ENCODE data around the gene KRTAP5-9. TPM values are rescaled to one million over a fixed set of nuclear protein-coding genes. Genes with fewer than 3 reads are reported as not detected.

The KRTAP5-9 gene
- total and polyA plus RNA-seq, 3 experiments from 2014 or later = not detected

DNA sequence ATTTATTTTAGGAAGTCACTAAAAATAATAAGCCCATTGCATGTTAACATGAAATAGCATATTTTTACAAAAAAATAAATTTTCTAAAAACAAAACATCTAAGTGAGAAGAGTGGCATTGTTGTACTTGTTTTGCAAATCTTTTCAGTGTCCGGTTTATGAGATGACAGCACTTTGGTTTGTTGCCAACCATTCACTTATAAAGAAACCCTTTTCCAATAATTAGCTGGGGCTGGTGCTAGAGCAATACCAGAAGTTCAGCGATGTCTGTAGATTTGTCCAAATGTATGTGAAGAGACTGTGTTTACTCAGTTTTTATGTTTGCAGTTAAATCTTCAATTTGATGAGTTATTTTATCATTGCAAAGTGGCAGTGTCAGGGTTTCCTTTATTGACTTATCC is 43.2 kb upstream of the KRTAP5-9 start:
- Mint-ChIP-seq H3K4me1 (no peaks in the 10 kb centered on the region), H3K9me3 (peaks cover 25 to 38% (median 33%) of the 10 kb centered on the region in 5 donors), H3K36me3 (peaks cover 24 to 66% (median 62%) of the 10 kb centered on the region in 3 donors), H3K27me3 (peaks cover 0 to 2% of the 10 kb centered on the region in 2 donors), H3K27ac (no peak overlapping the region), H3K4me3 (no peak overlapping the region)
- Histone ChIP-seq H3K36me3 (ENCODE audit: insufficient read depth, low read length) (peaks cover 4% of the 10 kb centered on the region), H3K27me3 (ENCODE audit: insufficient read depth, low read length, poor library complexity, severe bottlenecking) (no peaks in the 10 kb centered on the region), H3K4me3 (ENCODE audit: low read length) (no peak overlapping the region), H3K27ac (ENCODE audit: low read depth, low read length) (no peak overlapping the region), H3K4me1 (ENCODE audit: insufficient read depth, low read length) (no peaks in the 10 kb centered on the region), H3K9me3 (ENCODE audit: low read length) (peaks cover 16% of the 10 kb centered on the region)
- DNase-seq = no peak
- POLR2A ChIA-PET = no interaction called here
- CTCF ChIA-PET = no interaction called here

- no peaks in the 10 kb centered on the region for H3K27me3 ChIP-seq (ENCODE audit: insufficient read depth, low read length, poor library complexity, severe bottlenecking)
- H3K27ac ChIP-seq (ENCODE audit: low read depth, low read length) = no peak overlapping the region
- H3K4me3 ChIP-seq (ENCODE audit: low read length) = no peak overlapping the region
- H3K4me1 Mint-ChIP-seq = no peaks in the 10 kb centered on the region
- POLR2A ChIA-PET = no interaction called here
- H3K36me3 Mint-ChIP-seq = peaks cover 19 to 58% (median 57%) of the 10 kb centered on the region in 3 donors
- peaks cover 16% of the 10 kb centered on the region for H3K9me3 ChIP-seq (ENCODE audit: low read length)
- peak overlapping the region in 1 of 8 donors; percentile 48 for H3K27ac Mint-ChIP-seq
- no peaks in the 10 kb centered on the region for H3K4me1 ChIP-seq (ENCODE audit: insufficient read depth, low read length)
- H3K9me3 Mint-ChIP-seq = peaks cover 31 to 42% (median 38%) of the 10 kb centered on the region in 5 donors
- H3K27me3 Mint-ChIP-seq = peaks cover 0 to 2% of the 10 kb centered on the region in 2 donors
- CTCF ChIA-PET = no interaction called here
- H3K36me3 ChIP-seq (ENCODE audit: insufficient read depth, low read length) = peaks cover 4% of the 10 kb centered on the region
- DNase-seq = no peak
- no peak overlapping the region for H3K4me3 Mint-ChIP-seq
Observed at GRCh38 chr11:71505781-71506180, 42.4 kb upstream of the KRTAP5-9 start.

- ChIA-PET POLR2A (no interaction called here), CTCF (no interaction called here)
- Histone ChIP-seq H3K4me1 (ENCODE audit: insufficient read depth, low read length) (no peaks in the 10 kb centered on the region), H3K27ac (ENCODE audit: low read depth, low read length) (no peak overlapping the region), H3K4me3 (ENCODE audit: low read length) (no peak overlapping the region), H3K27me3 (ENCODE audit: insufficient read depth, low read length, poor library complexity, severe bottlenecking) (no peaks in the 10 kb centered on the region), H3K9me3 (ENCODE audit: low read length) (peaks cover 16% of the 10 kb centered on the region), H3K36me3 (ENCODE audit: insufficient read depth, low read length) (no peaks in the 10 kb centered on the region)
- Mint-ChIP-seq H3K9me3 (peaks cover 36 to 54% (median 46%) of the 10 kb centered on the region in 5 donors), H3K36me3 (peaks cover 21 to 57% (median 45%) of the 10 kb centered on the region in 3 donors), H3K27ac (peak overlapping the region in 1 of 8 donors; percentile 27), H3K4me3 (no peak overlapping the region), H3K4me1 (no peaks in the 10 kb centered on the region), H3K27me3 (peaks cover 0 to 2% of the 10 kb centered on the region in 2 donors)
- no peak for DNase-seq
Observed at GRCh38 chr11:71507102-71507501, 41.1 kb upstream of the KRTAP5-9 start.

DNA sequence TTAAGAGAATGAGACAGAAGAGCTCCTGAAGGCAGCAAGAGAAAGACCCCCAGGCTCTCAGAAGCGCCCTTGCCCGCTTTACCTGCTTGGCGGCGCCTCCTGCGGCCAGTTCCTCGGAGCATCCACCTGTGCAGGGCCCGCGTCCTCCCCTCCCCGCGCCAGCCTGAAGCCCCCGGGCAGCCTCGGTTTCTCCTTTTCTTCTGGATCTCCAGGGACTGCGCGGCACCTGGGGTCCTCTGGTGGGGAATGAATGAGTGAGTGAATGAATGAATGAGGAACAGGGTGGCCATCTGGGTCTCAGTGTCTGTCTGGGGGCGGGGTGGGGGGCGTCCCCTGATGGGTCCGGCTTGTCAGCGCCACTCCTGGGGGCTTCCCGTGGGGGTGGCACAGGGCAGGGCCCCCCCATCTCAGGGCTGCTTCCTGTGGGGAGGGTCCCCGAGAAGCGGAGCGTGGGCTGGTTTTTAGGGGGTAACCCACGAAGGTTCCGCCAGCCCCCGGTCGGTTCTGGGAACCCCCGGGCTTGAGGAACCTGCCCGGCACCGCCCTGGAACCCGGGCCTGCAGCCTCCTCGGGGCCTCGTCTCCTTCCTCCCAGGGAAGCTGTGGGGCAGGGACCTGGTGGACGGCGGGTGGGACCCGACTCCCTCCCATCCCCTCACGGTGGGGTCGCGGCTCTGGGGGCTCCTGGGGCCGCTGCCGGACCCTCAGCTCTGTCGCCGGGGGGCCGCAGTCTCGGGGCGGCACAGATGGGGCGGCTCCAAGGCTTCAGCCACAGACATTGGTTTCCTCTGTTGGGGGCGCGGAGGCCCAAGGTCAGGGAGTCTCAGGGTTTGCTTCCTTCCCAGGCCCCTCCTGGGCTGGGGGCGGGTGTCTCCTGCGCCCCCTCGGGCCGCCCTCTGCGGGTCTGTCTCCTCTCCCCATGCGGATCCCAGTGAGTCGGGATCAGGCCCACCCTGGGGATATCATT is 29.4 kb upstream of the KRTAP5-9 start:
- H3K4me1 ChIP-seq (ENCODE audit: insufficient read depth, low read length) = no peaks in the 10 kb centered on the region
- H3K9me3 ChIP-seq (ENCODE audit: low read length) = no peaks in the 10 kb centered on the region
- DNase-seq = no peak
- ChIA-PET CTCF (no interaction called here), POLR2A (no interaction called here)
- Mint-ChIP-seq H3K9me3 (peaks cover 0 to 7% (median 2%) of the 10 kb centered on the region in 5 donors), H3K4me3 (no peak overlapping the region), H3K4me1 (no peaks in the 10 kb centered on the region), H3K27me3 (no peaks in the 10 kb centered on the region), H3K27ac (no peak overlapping the region), H3K36me3 (peaks cover 0 to 5% (median 0%) of the 10 kb centered on the region in 3 donors)
- H3K4me3 ChIP-seq (ENCODE audit: low read length) = no peak overlapping the region
- no peaks in the 10 kb centered on the region for H3K27me3 ChIP-seq (ENCODE audit: insufficient read depth, low read length, poor library complexity, severe bottlenecking)
- H3K27ac ChIP-seq (ENCODE audit: low read depth, low read length) = no peak overlapping the region
- H3K36me3 ChIP-seq (ENCODE audit: insufficient read depth, low read length) = no peaks in the 10 kb centered on the region

DNA sequence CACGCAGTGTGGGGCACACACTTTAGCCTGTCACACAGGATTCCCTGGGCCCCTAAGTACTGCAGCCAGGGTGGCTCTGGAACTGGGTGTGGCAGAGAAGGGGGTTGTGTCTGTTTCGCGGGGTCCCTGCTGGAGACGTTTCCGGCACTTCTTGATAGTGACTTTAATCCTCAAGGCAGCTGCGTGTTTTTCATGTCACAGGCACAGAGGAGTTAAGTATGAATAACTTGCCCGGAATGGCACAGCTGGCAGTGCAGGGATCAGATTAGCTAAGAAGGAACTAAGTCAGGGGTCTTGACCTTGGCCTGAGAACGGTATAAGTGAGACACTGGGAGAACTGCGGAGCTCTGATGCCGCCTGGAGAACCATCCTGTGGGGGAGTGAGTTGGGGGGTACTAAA is 28.7 kb upstream of the KRTAP5-9 start:
- Histone ChIP-seq H3K4me3 (ENCODE audit: low read length) (no peak overlapping the region), H3K27ac (ENCODE audit: low read depth, low read length) (no peak overlapping the region), H3K36me3 (ENCODE audit: insufficient read depth, low read length) (no peaks in the 10 kb centered on the region), H3K4me1 (ENCODE audit: insufficient read depth, low read length) (no peaks in the 10 kb centered on the region), H3K27me3 (ENCODE audit: insufficient read depth, low read length, poor library complexity, severe bottlenecking) (no peaks in the 10 kb centered on the region), H3K9me3 (ENCODE audit: low read length) (no peaks in the 10 kb centered on the region)
- H3K27ac Mint-ChIP-seq = peak overlapping the region in 1 of 8 donors; percentile 1
- peaks cover 0 to 5% (median 0%) of the 10 kb centered on the region in 3 donors for H3K36me3 Mint-ChIP-seq
- peaks cover 0 to 5% (median 2%) of the 10 kb centered on the region in 5 donors for H3K9me3 Mint-ChIP-seq
- DNase-seq = no peak
- no peak overlapping the region for H3K4me3 Mint-ChIP-seq
- no peaks in the 10 kb centered on the region for H3K4me1 Mint-ChIP-seq
- ChIA-PET CTCF (no interaction called here), POLR2A (no interaction called here)
- H3K27me3 Mint-ChIP-seq = no peaks in the 10 kb centered on the region

DNA sequence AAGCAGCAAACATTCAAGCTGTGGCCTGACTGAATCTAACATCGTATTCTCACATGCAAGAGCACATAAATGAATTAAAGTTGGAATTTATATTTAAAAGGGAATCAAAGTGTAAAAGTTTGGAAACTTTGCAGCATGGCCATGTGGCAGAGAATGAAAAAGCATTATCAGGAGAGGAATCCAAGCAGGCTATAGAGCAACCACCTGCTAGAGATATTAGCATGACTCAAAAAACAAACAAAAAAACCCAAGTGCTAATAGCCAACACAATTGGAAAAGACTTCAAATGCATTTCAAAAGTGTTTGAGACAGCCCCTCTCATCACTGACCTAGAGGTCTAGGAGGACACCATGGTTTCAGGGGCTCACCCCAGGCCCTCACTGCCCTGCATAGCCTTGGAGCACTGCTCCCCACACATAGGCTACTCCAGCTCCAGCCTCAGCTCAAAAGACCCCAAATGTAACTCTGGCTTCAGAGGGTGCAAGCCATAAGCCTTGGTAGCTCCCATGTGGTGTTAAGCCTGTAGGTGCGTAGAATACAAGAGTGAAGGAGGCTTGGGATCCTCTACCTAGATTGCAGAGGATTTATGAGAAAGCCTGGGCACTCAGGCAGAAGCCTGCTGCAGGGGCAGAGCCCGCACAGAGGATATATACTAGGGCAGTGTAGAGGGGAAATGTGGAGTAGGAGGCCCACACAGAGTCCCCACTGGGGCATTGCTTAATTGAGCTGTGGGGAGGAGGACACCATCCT is 22.9 kb upstream of the KRTAP5-9 start:
- no peaks in the 10 kb centered on the region for H3K4me1 ChIP-seq (ENCODE audit: insufficient read depth, low read length)
- peaks cover 0 to 5% (median 0%) of the 10 kb centered on the region in 3 donors for H3K36me3 Mint-ChIP-seq
- H3K9me3 ChIP-seq (ENCODE audit: low read length) = no peaks in the 10 kb centered on the region
- no peak overlapping the region for H3K27ac Mint-ChIP-seq
- POLR2A ChIA-PET = no interaction called here
- no peaks in the 10 kb centered on the region for H3K36me3 ChIP-seq (ENCODE audit: insufficient read depth, low read length)
- H3K27me3 Mint-ChIP-seq = peaks cover 5 to 28% of the 10 kb centered on the region in 2 donors
- H3K27me3 ChIP-seq (ENCODE audit: insufficient read depth, low read length, poor library complexity, severe bottlenecking) = no peaks in the 10 kb centered on the region
- H3K4me3 ChIP-seq (ENCODE audit: low read length) = no peak overlapping the region
- H3K27ac ChIP-seq (ENCODE audit: low read depth, low read length) = no peak overlapping the region
- DNase-seq = no peak
- no peak overlapping the region for H3K4me3 Mint-ChIP-seq
- H3K4me1 Mint-ChIP-seq = no peaks in the 10 kb centered on the region
- H3K9me3 Mint-ChIP-seq = peaks cover 0 to 2% (median 0%) of the 10 kb centered on the region in 5 donors
- CTCF ChIA-PET = no interaction called here

GRCh38 chr11:71525938-71526495 is 22.2 kb upstream of the KRTAP5-9 start:
- H3K36me3 Mint-ChIP-seq = peaks cover 0 to 5% (median 0%) of the 10 kb centered on the region in 3 donors
- Histone ChIP-seq H3K27me3 (ENCODE audit: insufficient read depth, low read length, poor library complexity, severe bottlenecking) (no peaks in the 10 kb centered on the region), H3K36me3 (ENCODE audit: insufficient read depth, low read length) (no peaks in the 10 kb centered on the region), H3K9me3 (ENCODE audit: low read length) (no peaks in the 10 kb centered on the region), H3K4me1 (ENCODE audit: insufficient read depth, low read length) (no peaks in the 10 kb centered on the region), H3K27ac (ENCODE audit: low read depth, low read length) (no peak overlapping the region), H3K4me3 (ENCODE audit: low read length) (no peak overlapping the region)
- H3K27ac Mint-ChIP-seq = no peak overlapping the region
- DNase-seq = no peak
- peaks cover 0 to 2% (median 0%) of the 10 kb centered on the region in 5 donors for H3K9me3 Mint-ChIP-seq
- ChIA-PET CTCF (no interaction called here), POLR2A (no interaction called here)
- no peaks in the 10 kb centered on the region for H3K4me1 Mint-ChIP-seq
- peaks cover 5 to 33% of the 10 kb centered on the region in 2 donors for H3K27me3 Mint-ChIP-seq
- H3K4me3 Mint-ChIP-seq = no peak overlapping the region

All from CD8-positive, alpha-beta memory T cell (primary cell).